ENCODE data around the gene TFAP2A. TPM values are rescaled to one million over a fixed set of nuclear protein-coding genes. Genes with fewer than 3 reads are reported as not detected.

Gene TFAP2A
- polyA plus RNA-seq, 1 donor from 2014 or later: 0.78 TPM

GRCh38 chr6:10449751-10450150 lies 34.9 kb upstream of the TFAP2A start:
- no peaks in the 10 kb centered on the region for H3K9me3 ChIP-seq (ENCODE audit: low read length)
- H3K4me2 ChIP-seq (ENCODE audit: low read length): no peak overlapping the region
- no peaks in the 10 kb centered on the region for H4K20me1 ChIP-seq (ENCODE audit: insufficient read depth)
- H2AFZ ChIP-seq (ENCODE audit: low read depth, low read length): no peak overlapping the region
- no peaks in the 10 kb centered on the region for H3F3A ChIP-seq (ENCODE audit: insufficient read depth, low read length, poor library complexity, severe bottlenecking)
- no peak overlapping the region for H3K27ac ChIP-seq (ENCODE audit: low read length)
- H3K36me3 ChIP-seq (ENCODE audit: insufficient read depth, low read length): no peaks in the 10 kb centered on the region
- no peaks in the 10 kb centered on the region for H3K27me3 ChIP-seq (ENCODE audit: insufficient read depth, low read depth, low read length)
- H3K4me3 ChIP-seq (ENCODE audit: low read length): no peak overlapping the region
- H3K9ac ChIP-seq (ENCODE audit: low read length): no peak overlapping the region
- no peaks in the 10 kb centered on the region for H3K79me2 ChIP-seq (replicated peaks; ENCODE audit: insufficient read depth, low read length)
- TF ChIP-seq SMC3 (conservative IDR thresholded peaks at IDR 0.05; ENCODE audit: poor library complexity) (no peak), EP300 (conservative IDR thresholded peaks at IDR 0.05; ENCODE audit: poor library complexity, severe bottlenecking) (no peak), POLR2AphosphoS5 (IDR thresholded peaks at IDR 0.05) (no peak), RAD21 (conservative IDR thresholded peaks at IDR 0.05) (no peak), EZH2 (IDR thresholded peaks at IDR 0.05; ENCODE audit: borderline replicate concordance, insufficient read depth, low read length, poor library complexity, severe bottlenecking) (no peak), TAF1 (IDR thresholded peaks at IDR 0.05; ENCODE audit: low read depth) (no peak), MXI1 (conservative IDR thresholded peaks at IDR 0.05; ENCODE audit: poor library complexity, severe bottlenecking) (no peak), REST (IDR thresholded peaks at IDR 0.05; ENCODE audit: borderline replicate concordance) (no peak)
- TF ChIP-seq, protein P1, sequence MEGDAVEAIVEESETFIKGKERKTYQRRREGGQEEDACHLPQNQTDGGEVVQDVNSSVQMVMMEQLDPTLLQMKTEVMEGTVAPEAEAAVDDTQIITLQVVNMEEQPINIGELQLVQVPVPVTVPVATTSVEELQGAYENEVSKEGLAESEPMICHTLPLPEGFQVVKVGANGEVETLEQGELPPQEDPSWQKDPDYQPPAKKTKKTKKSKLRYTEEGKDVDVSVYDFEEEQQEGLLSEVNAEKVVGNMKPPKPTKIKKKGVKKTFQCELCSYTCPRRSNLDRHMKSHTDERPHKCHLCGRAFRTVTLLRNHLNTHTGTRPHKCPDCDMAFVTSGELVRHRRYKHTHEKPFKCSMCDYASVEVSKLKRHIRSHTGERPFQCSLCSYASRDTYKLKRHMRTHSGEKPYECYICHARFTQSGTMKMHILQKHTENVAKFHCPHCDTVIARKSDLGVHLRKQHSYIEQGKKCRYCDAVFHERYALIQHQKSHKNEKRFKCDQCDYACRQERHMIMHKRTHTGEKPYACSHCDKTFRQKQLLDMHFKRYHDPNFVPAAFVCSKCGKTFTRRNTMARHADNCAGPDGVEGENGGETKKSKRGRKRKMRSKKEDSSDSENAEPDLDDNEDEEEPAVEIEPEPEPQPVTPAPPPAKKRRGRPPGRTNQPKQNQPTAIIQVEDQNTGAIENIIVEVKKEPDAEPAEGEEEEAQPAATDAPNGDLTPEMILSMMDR (IDR thresholded peaks at IDR 0.05; ENCODE audit: poor library complexity, severe bottlenecking): no peak
- H3K9me2 ChIP-seq (ENCODE audit: insufficient read depth, low read length): no peaks in the 10 kb centered on the region

DNA sequence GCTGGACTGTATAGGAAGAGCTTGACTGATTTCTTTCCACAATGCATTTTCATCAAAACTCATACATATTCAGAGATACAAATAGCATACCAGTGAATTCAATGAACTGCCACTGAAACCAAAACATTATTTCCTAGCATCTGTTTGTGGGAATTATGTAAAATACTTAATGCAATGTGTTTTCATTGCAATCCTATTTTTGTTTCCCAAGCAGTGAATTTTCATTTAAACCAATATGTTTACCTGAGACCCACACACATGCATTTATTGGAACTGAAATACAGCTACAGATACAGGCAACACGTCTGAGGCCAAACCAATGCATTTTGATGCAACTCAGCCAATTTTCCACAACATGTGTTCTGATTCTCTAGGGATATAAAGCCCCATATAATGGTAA lies 33.2 kb upstream of the TFAP2A start:
- Histone ChIP-seq H2AFZ (ENCODE audit: low read depth, low read length) (no peak overlapping the region), H3K79me2 (replicated peaks; ENCODE audit: insufficient read depth, low read length) (no peaks in the 10 kb centered on the region), H4K20me1 (ENCODE audit: insufficient read depth) (no peaks in the 10 kb centered on the region), H3K4me2 (ENCODE audit: low read length) (no peak overlapping the region), H3K27me3 (ENCODE audit: insufficient read depth, low read depth, low read length) (no peaks in the 10 kb centered on the region), H3K27ac (ENCODE audit: low read length) (no peak overlapping the region), H3K9me3 (ENCODE audit: low read length) (no peaks in the 10 kb centered on the region), H3F3A (ENCODE audit: insufficient read depth, low read length, poor library complexity, severe bottlenecking) (no peaks in the 10 kb centered on the region), H3K36me3 (ENCODE audit: insufficient read depth, low read length) (no peaks in the 10 kb centered on the region), H3K9me2 (ENCODE audit: insufficient read depth, low read length) (no peaks in the 10 kb centered on the region), H3K9ac (ENCODE audit: low read length) (no peak overlapping the region), H3K4me3 (ENCODE audit: low read length) (no peak overlapping the region)
- no peak for TF ChIP-seq RAD21 (conservative IDR thresholded peaks at IDR 0.05)
- TF ChIP-seq, protein P1 (IDR thresholded peaks at IDR 0.05; ENCODE audit: poor library complexity, severe bottlenecking): no peak
- no peak for TF ChIP-seq MXI1 (conservative IDR thresholded peaks at IDR 0.05; ENCODE audit: poor library complexity, severe bottlenecking)
- TF ChIP-seq EZH2 (IDR thresholded peaks at IDR 0.05; ENCODE audit: borderline replicate concordance, insufficient read depth, low read length, poor library complexity, severe bottlenecking): no peak
- TF ChIP-seq SMC3 (conservative IDR thresholded peaks at IDR 0.05; ENCODE audit: poor library complexity): no peak
- no peak for TF ChIP-seq EP300 (conservative IDR thresholded peaks at IDR 0.05; ENCODE audit: poor library complexity, severe bottlenecking)
- TF ChIP-seq POLR2AphosphoS5 (IDR thresholded peaks at IDR 0.05): no peak
- TF ChIP-seq REST (IDR thresholded peaks at IDR 0.05; ENCODE audit: borderline replicate concordance): no peak
- TF ChIP-seq TAF1 (IDR thresholded peaks at IDR 0.05; ENCODE audit: low read depth): no peak

All from neural cell (in vitro differentiated cells).